Measurements from ENCODE around the gene ANKS6. TPM values are rescaled to one million over a fixed set of nuclear protein-coding genes. Genes with fewer than 3 reads are reported as not detected.
A peak's percentile ranks its signal among the peaks of the same experiment; 100 is the strongest.

The ANKS6 gene
- total RNA-seq, 2 experiments from 2014 or later = 5.6 to 5.9 TPM

- ChIA-PET CTCF (interaction anchor here (1.5 kb wide), 1 partner anchor 470 kb away, joined by 3 read pairs; no protein-coding TSS in a partner anchor), POLR2A (interaction anchor here (0.6 kb wide), 1 partner anchor 36 kb away, joined by 3 read pairs; no protein-coding TSS in a partner anchor)
- Mint-ChIP-seq H3K4me1 (no peaks in the 10 kb centered on the region), H3K9me3 (no peaks in the 10 kb centered on the region), H3K36me3 (ENCODE audit: low read depth) (no peaks in the 10 kb centered on the region), H3K4me3 (no peak overlapping the region), H3K27me3 (no peaks in the 10 kb centered on the region), H3K27ac (no peak overlapping the region)
- DNase-seq = no peak
These were observed 11.2 kb downstream of the ANKS6 start for GRCh38 chr9:98784831-98785806.

DNA sequence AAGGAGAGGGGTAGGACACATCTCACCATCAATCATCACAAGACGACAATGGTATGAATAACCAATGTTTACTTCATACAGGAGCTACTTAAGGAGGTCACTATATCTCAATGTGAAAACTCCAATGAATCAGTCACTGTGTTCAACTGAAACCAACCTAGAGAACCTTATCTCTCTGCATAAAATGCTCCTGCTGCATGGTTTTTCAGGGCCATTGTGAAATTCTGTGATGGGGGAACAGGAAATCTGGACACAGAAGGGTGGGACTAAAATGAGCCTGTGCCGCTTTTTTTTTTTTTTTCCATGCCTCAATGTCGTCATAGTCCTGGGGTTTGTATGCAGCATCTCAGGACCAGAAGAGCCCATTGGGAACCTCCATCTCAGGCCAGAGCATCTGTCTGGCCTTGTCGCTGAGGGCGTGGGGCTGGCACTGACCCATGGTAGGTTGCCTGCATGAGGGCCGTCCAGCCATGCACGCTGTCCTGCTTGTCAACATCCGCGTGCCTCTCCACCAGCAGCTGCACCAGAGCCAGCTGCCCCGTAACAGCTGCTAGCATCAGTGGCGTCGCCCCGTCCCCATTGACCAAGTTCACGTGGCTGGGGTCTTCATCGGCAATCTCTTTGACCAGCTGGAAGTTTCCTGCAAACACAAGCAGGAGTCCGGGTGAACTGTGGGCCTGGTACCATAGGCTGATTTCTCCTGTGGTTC, 12.7 kb downstream of the ANKS6 start:
- ChIA-PET CTCF (interaction anchor here (1.4 kb wide), 1 partner anchor 10 kb away, joined by 3 read pairs; no protein-coding TSS in a partner anchor), POLR2A (no interaction called here)
- Mint-ChIP-seq H3K4me1 (no peaks in the 10 kb centered on the region), H3K4me3 (no peak overlapping the region), H3K27me3 (no peaks in the 10 kb centered on the region), H3K27ac (no peak overlapping the region), H3K36me3 (ENCODE audit: low read depth) (no peaks in the 10 kb centered on the region), H3K9me3 (no peaks in the 10 kb centered on the region)
- no peak for DNase-seq

- Mint-ChIP-seq H3K27me3 (no peaks in the 10 kb centered on the region), H3K9me3 (no peaks in the 10 kb centered on the region), H3K4me1 (no peaks in the 10 kb centered on the region), H3K36me3 (ENCODE audit: low read depth) (no peaks in the 10 kb centered on the region), H3K4me3 (no peak overlapping the region), H3K27ac (no peak overlapping the region)
- CTCF ChIA-PET = no interaction called here
- POLR2A ChIA-PET = no interaction called here
- DNase-seq = no peak
These were observed 14.6 kb downstream of the ANKS6 start for GRCh38 chr9:98781588-98782383.

GRCh38 chr9:98780059-98780749, 16.2 kb downstream of the ANKS6 start:
- Mint-ChIP-seq H3K9me3 (no peaks in the 10 kb centered on the region), H3K36me3 (ENCODE audit: low read depth) (no peaks in the 10 kb centered on the region), H3K4me3 (no peak overlapping the region), H3K27me3 (no peaks in the 10 kb centered on the region), H3K27ac (no peak overlapping the region), H3K4me1 (no peaks in the 10 kb centered on the region)
- ChIA-PET POLR2A (no interaction called here), CTCF (interaction anchor here (1.2 kb wide), 1 partner anchor 45 kb away, joined by 5 read pairs; no protein-coding TSS in a partner anchor)
- no peak for DNase-seq

- ChIA-PET CTCF (interaction anchor here (1.2 kb wide), 1 partner anchor 46 kb away, joined by 5 read pairs; no protein-coding TSS in a partner anchor), POLR2A (no interaction called here)
- no peak overlapping the region for H3K4me3 Mint-ChIP-seq
- no peaks in the 10 kb centered on the region for H3K36me3 Mint-ChIP-seq (ENCODE audit: low read depth)
- H3K4me1 Mint-ChIP-seq = no peaks in the 10 kb centered on the region
- H3K9me3 Mint-ChIP-seq = no peaks in the 10 kb centered on the region
- no peak overlapping the region for H3K27ac Mint-ChIP-seq
- no peaks in the 10 kb centered on the region for H3K27me3 Mint-ChIP-seq
- DNase-seq = no peak
These were observed 17.4 kb downstream of the ANKS6 start for GRCh38 chr9:98778711-98779530.

DNA sequence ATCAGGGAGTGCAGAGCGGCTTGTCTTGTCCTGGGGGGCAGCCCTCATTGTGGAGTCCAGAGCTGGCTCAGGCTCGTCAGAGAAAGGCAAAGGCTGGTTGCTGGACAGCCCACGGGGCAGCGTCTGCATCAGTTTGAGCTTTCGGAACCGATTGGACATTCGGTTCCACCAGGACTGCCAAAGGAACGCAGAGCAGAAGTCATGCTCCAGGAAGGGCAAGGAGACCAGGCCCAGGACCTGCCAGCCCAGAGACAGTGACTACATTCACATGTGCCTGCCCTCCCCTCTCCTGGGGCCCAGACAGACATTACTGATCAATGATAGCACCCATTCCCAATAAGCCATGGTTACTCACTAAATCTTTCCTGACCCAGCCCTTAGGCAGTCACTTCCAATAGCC, 18.1 kb downstream of the ANKS6 start:
- H3K27me3 Mint-ChIP-seq = no peaks in the 10 kb centered on the region
- H3K9me3 Mint-ChIP-seq = no peaks in the 10 kb centered on the region
- DNase-seq = no peak
- CTCF ChIA-PET = interaction anchor here (1.3 kb wide), 1 partner anchor 12 kb away, joined by 3 read pairs; no protein-coding TSS in a partner anchor
- H3K36me3 Mint-ChIP-seq (ENCODE audit: low read depth) = no peaks in the 10 kb centered on the region
- POLR2A ChIA-PET = no interaction called here
- H3K27ac Mint-ChIP-seq = no peak overlapping the region
- H3K4me3 Mint-ChIP-seq = no peak overlapping the region
- no peaks in the 10 kb centered on the region for H3K4me1 Mint-ChIP-seq

DNA sequence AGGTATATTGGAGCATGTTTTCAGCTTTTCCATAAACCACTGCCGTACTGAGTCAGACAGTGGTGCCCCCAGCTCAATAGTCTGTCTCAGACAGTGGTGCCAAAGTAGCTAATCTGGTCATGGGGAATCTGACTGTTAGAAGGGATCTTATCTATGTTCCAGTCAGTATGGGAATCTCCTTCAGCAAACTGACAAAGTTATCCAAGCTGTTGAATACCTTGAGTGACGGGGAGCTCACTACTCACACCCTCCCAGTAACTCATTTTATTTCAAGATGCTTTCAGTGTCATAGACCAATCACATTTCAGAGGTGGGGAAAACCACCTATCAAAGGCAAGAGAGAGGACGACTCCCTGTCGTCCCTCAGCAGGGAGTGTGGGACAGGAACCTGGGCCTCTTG, 18.7 kb downstream of the ANKS6 start:
- no peaks in the 10 kb centered on the region for H3K4me1 Mint-ChIP-seq

GRCh38 chr9:98775831-98776441, 20.4 kb downstream of the ANKS6 start:
- Mint-ChIP-seq H3K4me3 (no peak overlapping the region), H3K27me3 (no peaks in the 10 kb centered on the region), H3K9me3 (no peaks in the 10 kb centered on the region), H3K4me1 (no peaks in the 10 kb centered on the region), H3K27ac (no peak overlapping the region), H3K36me3 (ENCODE audit: low read depth) (peaks cover 2% of the 10 kb centered on the region)
- peak; percentile 64 for DNase-seq
- CTCF ChIA-PET = interaction anchor here (0.6 to 2.9 kb wide), 7 partner anchors 10 to 794 kb away, joined by 3 to 11 read pairs (median 4); partner anchors contain the start of gene ANKS6
- POLR2A ChIA-PET = no interaction called here

More for the DNA sequence above, 18.7 kb downstream of the ANKS6 start:
- H3K4me3 Mint-ChIP-seq = no peak overlapping the region
- POLR2A ChIA-PET = no interaction called here
- H3K36me3 Mint-ChIP-seq (ENCODE audit: low read depth) = no peaks in the 10 kb centered on the region
- CTCF ChIA-PET = interaction anchor here (1.3 kb wide), 1 partner anchor 11 kb away, joined by 3 read pairs; no protein-coding TSS in a partner anchor
- no peak overlapping the region for H3K27ac Mint-ChIP-seq
- no peaks in the 10 kb centered on the region for H3K9me3 Mint-ChIP-seq
- no peaks in the 10 kb centered on the region for H3K27me3 Mint-ChIP-seq
- DNase-seq = no peak

DNA sequence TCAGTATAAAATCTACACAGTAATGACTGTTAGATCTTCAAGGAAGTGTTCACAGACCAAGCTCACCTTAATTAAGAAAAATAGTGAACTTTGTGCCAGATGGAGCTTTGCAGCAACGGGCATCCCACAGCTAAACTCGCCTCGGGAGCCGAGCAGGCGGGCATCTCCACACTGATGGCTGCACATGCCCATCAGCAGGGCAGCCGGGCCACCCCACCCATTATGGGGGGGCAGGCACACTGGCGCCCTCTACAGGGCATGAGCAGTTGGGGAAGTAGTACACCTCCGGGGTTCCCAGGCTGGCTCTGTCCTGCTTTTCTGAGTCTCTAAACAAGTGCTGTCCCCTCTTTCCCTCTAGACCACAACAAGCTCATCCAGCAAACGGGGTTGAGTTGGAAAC, 21.6 kb downstream of the ANKS6 start:
- no peak overlapping the region for H3K27ac Mint-ChIP-seq
- DNase-seq = peak; percentile 27
- no peaks in the 10 kb centered on the region for H3K27me3 Mint-ChIP-seq
- peaks cover 3% of the 10 kb centered on the region for H3K36me3 Mint-ChIP-seq (ENCODE audit: low read depth)
- no peaks in the 10 kb centered on the region for H3K9me3 Mint-ChIP-seq
- H3K4me1 Mint-ChIP-seq = no peaks in the 10 kb centered on the region
- H3K4me3 Mint-ChIP-seq = no peak overlapping the region
- POLR2A ChIA-PET = interaction anchor here (0.6 kb wide), 1 partner anchor 53 kb away, joined by 3 read pairs; no protein-coding TSS in a partner anchor
- CTCF ChIA-PET = interaction anchor here (1.2 to 2.9 kb wide), 6 partner anchors 9 to 793 kb away, joined by 3 to 11 read pairs (median 4); no protein-coding TSS in a partner anchor

GRCh38 chr9:98773721-98774120, 22.6 kb downstream of the ANKS6 start:
- ChIA-PET CTCF (interaction anchor here (0.6 to 2.9 kb wide), 3 partner anchors 8 to 522 kb away, joined by 3 to 11 read pairs (median 3); no protein-coding TSS in a partner anchor), POLR2A (no interaction called here)
- Mint-ChIP-seq H3K27ac (no peak overlapping the region), H3K4me1 (no peaks in the 10 kb centered on the region), H3K27me3 (no peaks in the 10 kb centered on the region), H3K9me3 (no peaks in the 10 kb centered on the region), H3K4me3 (no peak overlapping the region), H3K36me3 (ENCODE audit: low read depth) (peaks cover 3% of the 10 kb centered on the region)
- no peak for DNase-seq
